ENCODE measurements around the gene PRDM2. TPM values are rescaled to one million over a fixed set of nuclear protein-coding genes. Genes with fewer than 3 reads are reported as not detected.
A peak's percentile ranks its signal among the peaks of the same experiment; 100 is the strongest.

Gene PRDM2
- total and polyA plus RNA-seq, 10 donors = 12.0 to 75.7 (median 57.4) TPM

- H3K36me3 ChIP-seq = peaks cover 0 to 77% (median 0%) of the 10 kb centered on the region in 6 donors
- no peak for DNase-seq
- intact Hi-C loops (cut with DNase I; ENCODE audit: low total_unique reads) = no loop called here
- WGBS, 5 donors = 92 to 96% (median 94%) methylated on average over 19 of the region's 19 CpGs
- no peaks in the 10 kb centered on the region for H3K27me3 ChIP-seq (replicated peaks in 1 of 7)
- H3K4me1 ChIP-seq = peaks cover 0 to 8% (median 0%) of the 10 kb centered on the region in 6 donors
- H3K4me3 ChIP-seq = no peak overlapping the region
- H3K9me3 ChIP-seq = no peaks in the 10 kb centered on the region
- H3K27ac ChIP-seq = no peak overlapping the region
- TF ChIP-seq POLR2AphosphoS5 (IDR thresholded peaks at IDR 0.05) (peak in 1 of 3 donors; percentile 37), POLR2A (IDR thresholded peaks at IDR 0.05) (no peak), CTCF (IDR thresholded peaks at IDR 0.05 in 8 of 11, conservative IDR thresholded peaks at IDR 0.05 in 3 of 11) (no peak)
Observed at GRCh38 chr1:13802782-13803545, 103.0 kb downstream of the PRDM2 start.

- Histone ChIP-seq H3K27ac (no peak overlapping the region), H3K9me3 (no peaks in the 10 kb centered on the region), H3K4me1 (peaks cover 0 to 8% (median 0%) of the 10 kb centered on the region in 6 donors), H3K27me3 (replicated peaks in 1 of 7) (no peaks in the 10 kb centered on the region), H3K4me3 (no peak overlapping the region), H3K36me3 (peaks cover 0 to 79% (median 0%) of the 10 kb centered on the region in 6 donors)
- DNase-seq = no peak
- intact Hi-C loops (cut with DNase I; ENCODE audit: low total_unique reads) = no loop called here
- TF ChIP-seq POLR2AphosphoS5 (IDR thresholded peaks at IDR 0.05) = no peak
- WGBS, 5 donors = 93 to 98% (median 95%) methylated on average over 13 to 18 of the region's 18 CpGs
Observed at GRCh38 chr1:13803546-13804239, 103.7 kb downstream of the PRDM2 start.

- DNase-seq = no peak
- Histone ChIP-seq H3K9me3 (no peaks in the 10 kb centered on the region), H3K27ac (no peak overlapping the region), H3K27me3 (replicated peaks in 1 of 7) (no peaks in the 10 kb centered on the region), H3K4me1 (peaks cover 0 to 8% (median 0%) of the 10 kb centered on the region in 6 donors), H3K36me3 (peaks cover 0 to 79% (median 0%) of the 10 kb centered on the region in 6 donors), H3K4me3 (no peak overlapping the region)
- intact Hi-C loops (cut with DNase I; ENCODE audit: low total_unique reads) = no loop called here
- TF ChIP-seq CTCF (IDR thresholded peaks at IDR 0.05 in 8 of 11, conservative IDR thresholded peaks at IDR 0.05 in 3 of 11) = no peak
- TF ChIP-seq POLR2AphosphoS5 (IDR thresholded peaks at IDR 0.05) = no peak
- 91 to 95% (median 94%) methylated on average over 11 of the region's 11 CpGs for WGBS, 5 donors
Observed at GRCh38 chr1:13804240-13804633, 104.2 kb downstream of the PRDM2 start.

- no peak overlapping the region for H3K4me3 ChIP-seq
- no peak overlapping the region for H3K27ac ChIP-seq
- no peaks in the 10 kb centered on the region for H3K9me3 ChIP-seq
- no peaks in the 10 kb centered on the region for H3K27me3 ChIP-seq (replicated peaks in 1 of 7)
- DNase-seq = no peak
- no peak for TF ChIP-seq POLR2AphosphoS5 (IDR thresholded peaks at IDR 0.05)
- no peak for TF ChIP-seq POLR2A (IDR thresholded peaks at IDR 0.05)
- no peak for TF ChIP-seq CTCF (IDR thresholded peaks at IDR 0.05 in 8 of 11, conservative IDR thresholded peaks at IDR 0.05 in 3 of 11)
- 85 to 93% (median 90%) methylated on average over 5 of the region's 5 CpGs for WGBS, 5 donors
- peaks cover 0 to 78% (median 0%) of the 10 kb centered on the region in 6 donors for H3K36me3 ChIP-seq
- peaks cover 0 to 8% (median 0%) of the 10 kb centered on the region in 6 donors for H3K4me1 ChIP-seq
- intact Hi-C loops (cut with DNase I; ENCODE audit: low total_unique reads) = no loop called here
Observed at GRCh38 chr1:13805431-13805830, 105.4 kb downstream of the PRDM2 start.

All from spleen (tissue), 11 donors.